OCI-LY3 (cell line): ENCODE measurements around the gene GLO1.

Experiments
- CTCF ChIP-seq: fragments of 200-600, 300-600 bp; sonication (generic); IDR thresholded peaks from 2 replicates; pipeline ENCODE4 v1.5.1; 2014; ENCODE audit warnings: antibody characterized with exemption, low read length, low read depth
- EZH2phosphoT487 ChIP-seq: fragments of 200-600 bp; shearing (Covaris generic); IDR thresholded peaks from 2 replicates; pipeline ENCODE4 v1.6.1; 2018; ENCODE audit warnings: antibody characterized with exemption, mixed run types, low read depth

- TF ChIP-seq CTCF (no peak), EZH2phosphoT487 (no peak)
Observed at GRCh38 chr6:38736951-38737350, 34.0 kb upstream of the GLO1 start.
